Measurements from ENCODE around the gene CTAGE1.
"Not testable (repeated sequence)": the region's sequence is repeated elsewhere in the genome, so short reads cannot be mapped to it uniquely, and the experiment has no call there.

Gene CTAGE1

DNA sequence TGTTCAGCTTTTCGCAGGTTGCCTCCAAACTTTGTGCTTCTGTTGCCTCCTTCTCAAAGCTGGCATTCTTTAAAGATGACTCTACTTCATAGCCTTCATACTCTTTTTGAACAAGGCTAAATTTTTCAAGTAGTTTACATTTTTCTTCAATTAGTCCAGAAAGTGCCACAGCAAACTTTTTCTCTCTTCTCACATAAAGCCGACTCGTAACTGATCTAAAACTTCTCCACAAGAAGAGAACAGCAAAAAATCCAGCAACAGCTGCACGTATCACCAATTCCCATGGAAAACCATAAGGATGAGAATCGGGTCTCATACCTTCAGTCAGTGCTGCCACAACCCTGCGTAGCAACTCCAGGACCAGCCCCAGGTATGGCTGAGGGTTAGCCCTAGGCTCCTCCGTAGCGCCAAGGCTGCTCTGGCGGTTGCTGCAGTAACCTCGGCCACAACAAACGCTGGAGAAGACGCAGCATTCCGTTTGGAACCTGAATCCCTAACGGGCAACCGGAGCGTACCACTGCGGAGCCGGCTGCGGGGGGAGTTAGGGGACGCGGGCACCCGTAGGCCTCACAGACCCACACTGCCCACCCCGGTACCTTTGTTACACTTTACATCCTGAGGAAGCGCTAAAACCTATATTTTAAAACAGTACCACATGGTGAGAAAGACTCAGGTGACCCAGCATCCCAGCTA, at the start of gene CTAGE1:
Gene CTAGE1, minus strand, starts transcription at position 420 of the 693 bp plus-strand sequence. Its CDS starts 104 bp downstream, at position 316.
- peak in 1 of 10 donors; percentile 74 for DNase-seq
- intact Hi-C loops (cut with DNase I) = no loop called here

DNA sequence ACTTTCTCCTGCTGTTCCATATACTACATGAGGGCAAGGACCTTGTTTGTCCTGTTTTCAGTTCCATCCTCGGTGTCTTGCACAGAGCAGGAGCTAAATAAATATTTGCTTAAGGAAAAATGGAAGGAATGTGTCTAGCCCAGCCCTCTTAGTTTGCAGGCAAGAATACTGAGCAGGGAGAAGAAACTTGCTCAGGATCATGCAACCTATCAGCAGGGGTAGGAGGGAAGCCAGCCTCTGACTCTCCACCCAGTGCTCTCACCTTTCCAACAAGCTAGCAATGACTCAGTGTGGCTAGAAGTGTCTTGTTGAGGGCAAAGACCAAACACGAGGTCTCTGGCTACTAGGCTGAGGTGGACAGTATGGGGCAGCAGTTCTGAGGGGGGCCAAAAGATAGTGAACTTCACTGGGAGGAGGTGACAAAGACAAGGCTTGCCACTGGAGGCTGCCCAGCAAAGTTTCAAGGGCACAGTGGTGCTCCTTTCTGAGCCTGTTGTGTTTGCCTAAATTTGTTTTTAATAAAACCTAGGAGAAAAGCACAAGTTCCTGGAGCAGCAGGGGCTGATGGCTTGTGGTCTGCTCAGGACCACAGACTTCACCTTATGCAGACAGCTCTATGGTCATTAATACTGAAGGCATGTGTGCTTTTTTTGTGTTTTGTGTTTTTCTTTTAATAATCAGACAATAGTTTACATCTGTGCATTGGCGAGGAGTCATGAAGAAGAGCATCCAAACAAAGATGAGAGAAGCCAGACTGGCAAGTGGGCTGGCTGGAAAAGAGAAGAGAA, 49.1 kb upstream of the CTAGE1 start:
- no peak for DNase-seq
- intact Hi-C loops (cut with DNase I) = no loop called here

GRCh38 chr18:22465859-22466457, 48.2 kb upstream of the CTAGE1 start:
- no peak for DNase-seq
- intact Hi-C loops (cut with DNase I) = no loop called here

DNA sequence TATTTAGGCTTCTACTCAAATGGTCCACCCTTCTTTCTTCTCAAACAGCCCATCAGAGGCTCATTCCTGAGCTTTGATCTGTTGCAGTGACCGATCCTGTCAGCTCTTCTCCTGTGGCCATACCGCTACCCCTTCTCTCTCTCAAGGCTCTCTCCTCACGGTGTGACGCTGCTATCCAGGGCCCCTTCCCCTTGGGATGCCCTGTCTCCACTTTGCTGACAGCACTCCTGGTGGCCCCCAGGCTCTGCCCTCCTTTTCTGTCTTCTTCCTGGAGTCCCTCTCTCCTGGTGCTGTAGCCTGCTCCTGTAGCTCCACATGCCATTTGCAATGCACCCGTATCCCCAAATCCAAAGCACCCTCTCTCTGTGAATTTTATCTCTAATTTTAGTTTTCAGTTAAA, 45.4 kb upstream of the CTAGE1 start:
- intact Hi-C loops (cut with DNase I) = no loop called here
- DNase-seq = peak in 1 of 10 donors; percentile 51

- DNase-seq = no peak
- intact Hi-C loops (cut with DNase I) = no loop called here
Measured at GRCh38 chr18:22459491-22459890, 41.8 kb upstream of the CTAGE1 start.

GRCh38 chr18:22457524-22457923, 39.8 kb upstream of the CTAGE1 start:
- intact Hi-C loops (cut with DNase I) = no loop called here
- no peak for DNase-seq

DNA sequence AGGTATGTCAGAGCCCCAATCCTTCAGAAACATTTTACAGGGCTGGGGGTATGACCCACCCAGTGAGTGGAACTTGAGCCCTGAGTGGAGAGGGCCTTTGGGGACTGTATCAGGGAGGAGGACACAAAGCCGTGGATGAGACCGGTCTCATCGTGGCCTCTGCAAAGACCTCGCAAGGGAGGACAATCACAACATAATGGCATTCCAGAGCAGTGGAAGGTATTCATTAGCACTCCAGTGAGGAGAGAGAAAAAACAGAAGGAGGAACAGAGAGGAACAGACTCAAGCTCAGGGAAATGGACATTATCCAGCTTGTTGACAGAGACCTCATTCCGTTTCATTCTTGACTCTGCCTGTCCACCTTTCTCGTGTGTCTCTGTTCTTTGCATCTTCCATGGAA, 38.8 kb upstream of the CTAGE1 start:
- intact Hi-C loops (cut with DNase I) = no loop called here
- no peak for DNase-seq

DNA sequence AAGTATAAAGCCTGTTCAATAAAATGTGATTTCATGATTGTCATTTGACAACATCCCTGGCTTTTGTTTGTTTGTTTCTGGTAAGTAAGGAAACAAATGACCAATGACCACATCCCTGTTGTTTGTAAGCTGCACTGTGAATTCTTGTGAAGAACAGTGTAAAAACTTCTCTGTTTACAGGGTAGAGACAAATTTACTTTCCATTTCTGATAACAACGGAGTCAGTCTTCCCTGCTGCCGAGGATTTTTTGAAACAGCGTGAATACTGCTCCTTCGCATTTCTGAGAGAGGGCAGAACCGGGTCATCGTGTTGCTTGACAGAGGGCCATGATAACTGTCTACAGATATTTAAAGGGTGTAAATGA, 38.4 kb upstream of the CTAGE1 start:
- no peak for DNase-seq
- intact Hi-C loops (cut with DNase I) = no loop called here

GRCh38 chr18:22455425-22456115, 37.9 kb upstream of the CTAGE1 start:
- no peak for DNase-seq
- intact Hi-C loops (cut with DNase I) = no loop called here

DNA sequence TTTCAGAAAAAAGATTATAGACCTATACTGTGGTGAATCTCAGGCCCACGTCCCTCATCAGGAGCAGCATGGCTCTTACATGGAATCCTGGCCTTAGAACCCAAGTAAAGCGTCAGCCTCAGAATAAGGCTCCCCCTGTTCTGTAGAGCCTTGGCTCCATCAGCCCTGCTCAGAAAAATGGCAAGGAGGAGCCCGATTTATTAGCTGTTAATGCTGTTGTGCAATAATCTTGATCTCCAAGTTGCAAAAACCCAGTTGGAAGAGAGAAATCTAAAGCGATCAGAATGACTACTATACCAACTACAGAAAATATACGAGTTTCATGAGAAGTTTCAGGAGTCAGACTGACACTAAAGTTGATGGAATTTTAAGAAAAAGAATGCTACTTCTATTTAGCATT, 35.6 kb upstream of the CTAGE1 start:
- intact Hi-C loops (cut with DNase I) = no loop called here
- no peak for DNase-seq

GRCh38 chr18:22452226-22452668, 34.5 kb upstream of the CTAGE1 start:
- intact Hi-C loops (cut with DNase I) = no loop called here

DNA sequence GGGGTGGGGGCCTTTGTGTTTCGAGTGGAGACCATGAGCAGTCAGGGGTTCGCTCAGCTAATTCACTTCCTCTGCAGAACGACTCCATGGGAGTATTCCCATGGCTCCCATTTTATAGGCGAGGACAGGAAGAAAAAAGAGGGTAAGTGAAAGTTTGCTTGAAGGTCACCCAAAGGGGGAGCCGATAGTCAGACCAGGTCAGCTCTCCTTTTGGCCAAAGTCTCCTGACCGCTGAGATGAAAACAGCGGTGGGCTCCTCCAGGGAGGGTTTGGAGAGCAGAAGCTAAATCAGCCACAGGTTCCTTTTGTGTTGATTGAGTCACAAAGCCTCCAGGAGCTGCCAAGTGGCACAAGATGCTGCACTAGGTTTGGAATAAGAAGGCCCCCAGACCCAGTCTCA, 34.1 kb upstream of the CTAGE1 start:
- no peak for DNase-seq

More at GRCh38 chr18:22452226-22452668, 34.5 kb upstream of the CTAGE1 start:
- no peak for DNase-seq

DNA sequence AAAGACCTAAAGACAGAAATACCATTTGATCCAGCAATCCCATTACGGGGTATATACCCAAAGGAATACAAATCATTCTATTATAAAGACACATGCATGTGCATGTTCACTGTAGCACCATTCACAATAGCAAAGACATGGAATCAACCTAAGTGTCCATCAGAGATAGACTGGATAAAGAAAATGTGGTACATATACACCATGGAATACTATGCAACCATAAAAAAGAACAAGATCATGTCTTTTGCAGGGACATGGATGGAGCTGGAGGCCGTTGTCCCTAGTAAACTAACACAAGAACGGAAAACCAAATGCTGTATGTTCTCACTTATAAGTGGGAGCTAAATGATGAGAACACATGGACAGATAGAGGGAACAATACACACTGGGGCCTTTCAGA, 33.1 kb upstream of the CTAGE1 start:
- intact Hi-C loops (cut with DNase I); DNase-seq: not testable (repeated sequence)

More for the DNA sequence above, 34.1 kb upstream of the CTAGE1 start:
- intact Hi-C loops (cut with DNase I) = no loop called here

DNA sequence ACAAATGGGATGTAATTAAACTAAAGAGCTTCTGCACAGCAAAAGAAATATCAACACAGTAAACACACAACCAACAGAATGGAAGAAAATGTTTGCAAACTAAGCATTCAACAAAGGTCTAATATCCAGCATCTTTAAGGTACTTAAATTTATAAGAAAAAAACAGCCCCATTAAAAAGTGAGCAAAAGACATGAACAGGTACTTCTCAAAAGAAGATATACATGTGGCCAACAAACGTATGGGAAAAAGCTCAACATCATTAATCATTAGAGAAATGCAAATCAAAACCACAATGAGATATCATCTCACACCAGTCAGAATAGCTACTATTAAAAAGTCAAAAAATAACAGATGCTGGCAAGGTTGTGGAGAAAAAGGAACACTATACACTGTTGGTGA, 32.6 kb upstream of the CTAGE1 start:
- DNase-seq; intact Hi-C loops (cut with DNase I): not testable (repeated sequence)

GRCh38 chr18:22449753-22450152, 32.0 kb upstream of the CTAGE1 start:
- intact Hi-C loops (cut with DNase I); DNase-seq: not testable (repeated sequence)

DNA sequence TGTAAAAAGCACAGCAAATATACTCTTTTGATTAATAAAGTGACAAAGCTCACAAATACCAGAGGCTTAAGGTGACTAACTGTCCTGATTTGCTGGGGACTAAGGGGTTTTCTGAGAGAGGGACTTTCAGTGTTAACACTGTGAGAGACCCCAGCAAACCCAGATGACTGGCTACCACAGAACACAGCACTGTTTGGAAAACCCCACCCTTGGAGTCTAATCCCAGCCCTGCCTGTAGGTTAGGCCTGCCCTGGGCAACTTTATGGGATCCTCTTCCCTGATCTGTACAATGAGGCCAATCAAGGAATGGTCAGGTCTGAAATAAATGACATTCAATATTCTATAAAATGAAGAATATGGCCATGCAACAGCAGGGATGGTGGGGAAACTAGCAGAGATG, 30.5 kb upstream of the CTAGE1 start:
- intact Hi-C loops (cut with DNase I) = no loop called here
- no peak for DNase-seq

- DNase-seq = no peak
- intact Hi-C loops (cut with DNase I) = no loop called here
Measured at GRCh38 chr18:22447792-22448191, 30.1 kb upstream of the CTAGE1 start.

GRCh38 chr18:22446911-22447310, 29.2 kb upstream of the CTAGE1 start:
- intact Hi-C loops (cut with DNase I) = no loop called here
- no peak for DNase-seq

- intact Hi-C loops (cut with DNase I) = no loop called here
- DNase-seq = no peak
Measured at GRCh38 chr18:22446325-22446724, 28.6 kb upstream of the CTAGE1 start.

DNA sequence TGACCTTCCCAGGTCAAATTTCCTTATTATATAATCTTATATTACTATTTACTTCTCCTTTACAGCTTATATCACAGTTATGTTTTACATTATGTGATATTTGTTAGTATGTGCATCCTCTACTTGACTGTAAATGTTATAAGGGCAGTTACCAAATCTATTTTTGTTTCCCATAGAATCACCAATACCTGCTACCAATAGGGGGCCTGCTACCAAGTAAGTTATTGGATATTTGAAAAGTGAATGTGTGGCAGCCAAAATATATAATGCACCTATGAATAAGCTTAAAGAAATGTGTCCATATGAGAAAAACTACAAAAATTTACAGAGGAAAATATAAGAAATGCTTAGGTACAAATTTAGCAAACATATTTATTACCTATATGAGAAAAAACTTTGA, 23.9 kb upstream of the CTAGE1 start:
- DNase-seq = no peak
- intact Hi-C loops (cut with DNase I) = no loop called here

DNA sequence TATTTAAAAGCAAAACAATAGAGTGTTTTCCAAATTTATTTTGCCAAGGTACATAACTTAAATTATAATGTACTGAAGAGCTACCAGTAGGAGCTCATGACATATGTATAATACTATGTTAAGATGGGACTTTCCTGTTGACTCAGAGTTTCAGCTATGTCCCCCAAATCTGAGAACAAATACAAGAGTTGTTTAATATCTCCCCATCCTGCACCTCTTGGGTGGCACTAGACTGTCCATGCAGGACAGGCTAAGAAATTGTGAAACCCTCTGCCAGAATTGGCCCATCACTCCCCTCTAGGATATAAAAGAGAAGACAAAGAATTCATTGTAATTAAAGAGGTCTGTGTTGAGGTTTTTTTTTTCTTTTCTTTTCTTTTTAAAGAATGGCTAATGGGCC, 21.7 kb upstream of the CTAGE1 start:
- DNase-seq = no peak
- intact Hi-C loops (cut with DNase I) = no loop called here
